OCI-M2 (cell line): ENCODE measurements around the gene SLC16A7.

Experiments
- DNase-seq: peaks from one replicate; lab custom pipeline; 2025; ENCODE audit not compliant: unreplicated experiment; lab: John Stamatoyannopoulos, UW

SLC16A7 gene

DNA sequence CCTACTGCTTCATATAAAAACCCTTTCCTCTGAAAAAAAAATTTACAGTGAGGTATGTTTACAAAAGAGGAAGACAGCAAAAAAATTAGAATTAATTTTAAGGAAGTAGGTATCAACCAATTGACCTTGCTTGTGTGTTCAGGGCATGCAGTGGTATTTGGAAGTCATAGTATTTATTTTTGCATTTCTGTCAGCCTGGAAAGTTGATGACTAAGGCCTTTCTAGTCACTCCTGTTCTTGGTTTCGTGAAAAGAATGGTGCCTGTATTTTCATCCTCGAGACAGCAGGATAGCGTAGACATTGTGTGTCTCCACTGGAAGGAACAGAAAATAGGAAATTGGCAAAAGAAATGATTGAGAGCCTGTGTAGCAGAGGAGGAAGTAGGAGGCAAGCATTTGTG is 24.5 kb downstream of the SLC16A7 start:
- DNase-seq = no peak

DNA sequence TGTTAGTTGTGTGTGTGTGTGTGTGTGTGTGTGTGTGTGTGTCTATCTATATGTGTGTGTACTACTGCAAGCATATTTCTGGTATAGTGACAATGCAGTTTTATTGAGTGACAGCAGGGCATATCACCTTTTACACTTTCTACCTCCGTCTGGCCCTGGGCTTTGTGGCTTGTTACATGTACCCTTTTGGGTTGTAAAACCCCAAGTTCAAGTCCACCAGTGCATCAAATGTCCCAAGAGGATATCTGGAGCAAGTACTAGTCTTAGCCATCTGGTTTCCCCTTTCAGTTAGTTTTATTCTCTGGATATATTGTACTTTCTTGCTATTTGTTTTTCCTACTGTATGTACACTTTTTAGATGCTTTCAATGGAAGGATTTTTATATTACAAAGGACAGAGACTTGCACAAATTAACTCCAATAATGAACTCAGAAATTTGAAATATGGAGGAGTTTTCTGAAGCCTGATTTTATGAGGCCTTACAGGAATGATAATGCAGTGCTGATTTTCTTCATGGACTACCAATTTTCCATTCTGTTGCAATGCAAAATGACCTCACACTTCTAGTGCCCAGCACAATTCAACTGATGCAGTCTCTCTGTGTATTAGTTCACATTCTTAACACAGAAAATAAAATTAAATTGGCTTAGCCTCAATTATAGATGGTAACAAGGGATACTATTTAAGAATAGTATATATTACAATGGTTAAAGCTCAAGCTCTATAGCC is 29.1 kb downstream of the SLC16A7 start:
- DNase-seq = no peak

DNA sequence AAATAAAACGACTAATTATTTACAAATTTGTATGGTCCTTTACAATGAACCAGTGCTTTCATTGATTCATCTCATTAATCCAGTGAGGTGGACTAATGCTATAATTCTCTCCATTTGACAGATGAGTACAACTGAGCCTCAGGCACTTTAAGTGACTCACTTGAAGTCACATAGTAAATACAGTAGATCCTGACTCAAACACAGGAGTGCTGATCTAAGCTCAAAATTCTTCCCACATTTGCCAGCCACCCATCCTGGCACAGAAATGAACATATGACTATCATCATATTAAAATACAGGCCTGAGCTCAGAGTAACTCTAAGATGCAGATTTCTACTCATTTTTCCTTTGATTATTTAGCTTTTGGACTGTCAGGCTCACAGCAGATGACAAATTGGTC is 30.6 kb downstream of the SLC16A7 start:
- DNase-seq = no peak

DNA sequence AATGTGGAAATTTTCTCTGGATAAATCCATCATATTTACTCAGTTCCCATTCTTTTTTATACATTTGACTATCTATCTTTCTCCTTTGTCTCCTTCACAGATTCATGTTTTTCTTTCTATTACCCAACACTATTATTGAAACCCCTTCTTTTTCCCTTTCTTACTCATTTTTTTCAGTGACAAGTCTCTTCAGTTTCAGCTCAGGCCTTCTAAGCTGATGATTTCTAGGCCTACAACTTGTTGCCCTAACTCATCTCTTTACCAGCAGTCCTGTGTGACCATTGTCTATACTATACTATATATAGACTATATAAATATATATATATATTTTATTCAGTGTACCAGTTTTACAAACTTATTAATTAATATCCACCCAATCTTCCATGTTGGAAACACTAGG is 31.8 kb downstream of the SLC16A7 start:
- no peak for DNase-seq

DNA sequence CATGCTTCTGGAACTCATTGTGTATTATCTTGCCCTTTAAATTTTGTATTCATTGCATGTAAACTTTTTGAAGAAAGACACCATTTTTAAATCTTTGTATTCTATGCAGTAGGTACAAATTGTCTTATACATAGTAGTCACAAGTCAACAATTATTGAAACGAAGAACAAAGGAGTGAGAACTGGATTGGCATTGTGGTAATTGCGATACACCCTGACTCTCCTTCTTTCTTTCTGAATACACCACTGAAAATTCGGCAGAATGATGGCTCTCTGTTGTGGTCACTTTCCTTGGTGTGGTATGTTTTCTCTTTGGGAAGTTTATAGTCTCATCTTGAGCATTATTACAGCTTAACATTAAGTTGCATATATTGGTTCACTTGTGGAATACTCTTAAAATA is 34.1 kb downstream of the SLC16A7 start:
- no peak for DNase-seq

DNA sequence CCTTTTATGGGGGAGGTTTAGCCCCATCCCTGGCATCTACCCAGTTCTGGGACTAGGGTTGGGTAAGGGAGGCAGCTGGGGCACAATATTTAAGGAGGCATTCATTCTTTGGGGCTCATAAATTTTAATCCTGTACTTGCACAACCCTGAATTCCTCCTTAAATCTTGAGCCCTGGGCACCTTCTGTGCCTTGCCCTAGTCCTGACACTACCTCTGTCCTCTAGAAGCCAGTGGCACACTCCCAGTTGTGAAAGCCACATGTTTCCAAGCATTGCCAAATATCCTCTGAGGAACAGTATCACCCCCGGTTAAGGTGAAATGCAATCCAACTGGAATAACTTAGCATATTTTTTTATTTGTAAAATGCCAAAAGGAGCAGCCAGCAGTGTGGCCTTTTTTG is 36.6 kb downstream of the SLC16A7 start:
- no peak for DNase-seq

DNA sequence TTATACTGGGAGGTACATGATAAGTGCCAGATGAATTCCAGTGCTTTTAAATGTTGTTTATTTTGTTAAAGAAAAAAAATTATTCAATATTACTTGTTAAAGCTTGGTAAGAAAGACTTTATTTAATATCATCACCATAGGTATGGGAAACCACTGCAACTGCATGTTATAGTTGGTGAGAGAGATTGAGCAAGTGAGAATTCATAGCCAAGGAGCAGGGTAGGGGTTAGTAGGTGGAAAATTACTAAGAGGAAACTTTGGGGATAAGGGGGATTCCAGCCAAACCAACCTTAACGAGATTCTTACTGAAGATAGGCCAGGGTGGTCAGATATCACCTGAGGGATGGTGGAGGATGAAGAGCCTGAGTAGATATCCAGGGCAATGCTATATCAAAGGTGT is 38.4 kb downstream of the SLC16A7 start:
- no peak for DNase-seq

DNA sequence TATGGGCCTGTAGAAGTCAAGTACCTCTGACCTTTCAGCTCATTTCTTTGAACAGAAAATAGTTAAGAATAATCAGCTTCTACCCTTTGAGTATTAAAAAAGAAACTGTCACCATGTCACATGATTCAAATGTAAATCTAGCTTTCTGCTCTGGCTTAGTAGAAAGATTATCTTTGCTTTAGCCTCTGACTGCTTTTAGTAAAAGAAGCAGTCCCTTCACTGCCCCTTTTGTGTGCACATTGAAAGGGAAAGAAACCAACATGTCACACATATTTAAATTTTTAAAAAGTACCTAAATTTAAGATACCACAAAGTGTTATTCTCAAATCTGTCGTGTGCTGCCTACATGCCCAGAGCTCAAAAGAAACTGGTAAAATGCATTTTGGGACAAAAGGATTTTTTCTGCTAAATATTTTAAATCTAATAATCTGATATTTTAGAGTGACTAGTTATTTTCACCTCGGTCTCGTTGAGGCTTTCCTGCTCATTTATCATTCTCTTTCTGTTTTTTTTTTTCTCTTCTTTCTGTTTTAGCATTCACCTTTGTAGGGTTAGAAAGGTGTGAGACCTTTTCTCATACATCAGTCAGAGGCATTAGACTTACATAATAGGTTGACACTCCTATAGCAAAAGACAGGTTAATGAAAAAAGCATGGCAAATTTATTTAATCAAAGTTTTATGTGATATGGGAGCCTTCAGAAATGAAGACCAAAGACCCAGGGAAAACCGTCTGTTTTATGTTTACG is 41.3 kb downstream of the SLC16A7 start:
- no peak for DNase-seq

DNA sequence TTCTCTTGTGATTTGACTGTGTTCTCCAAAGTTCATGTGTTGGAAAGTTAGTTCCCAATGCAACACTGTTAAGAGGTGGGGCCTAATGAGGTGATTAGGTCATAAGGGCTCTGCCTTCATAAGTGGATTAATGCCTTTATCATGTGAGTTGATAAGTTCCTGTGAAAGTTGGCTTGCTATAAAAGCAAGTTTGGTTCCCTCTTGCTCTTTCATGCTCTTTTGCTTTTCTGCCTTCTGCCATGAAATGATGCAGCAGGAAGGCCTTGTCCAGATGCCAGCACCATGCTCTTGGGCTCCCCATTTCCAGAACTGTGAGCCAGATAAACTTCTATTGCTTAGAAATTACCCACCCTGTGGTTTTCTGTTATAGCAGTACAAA is 41.9 kb downstream of the SLC16A7 start:
- DNase-seq = no peak

DNA sequence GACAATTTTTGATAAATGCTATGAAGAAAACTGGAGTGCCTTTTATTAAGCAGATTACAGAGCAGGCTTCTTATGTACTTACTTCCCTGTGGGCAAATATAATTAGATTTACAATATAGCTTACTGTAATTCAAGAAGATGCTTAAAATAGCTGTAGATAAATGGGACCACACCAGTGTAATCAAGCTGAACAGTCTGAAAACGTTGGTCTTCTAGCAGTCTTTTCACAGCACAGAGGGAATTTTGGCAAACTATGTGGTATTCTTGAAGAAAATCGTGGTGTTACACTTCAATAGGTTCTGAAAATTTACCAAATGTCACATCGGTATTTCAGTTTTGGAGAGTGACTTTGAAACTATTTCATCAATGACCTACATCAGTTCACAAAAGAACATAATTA is 47.7 kb downstream of the SLC16A7 start:
- no peak for DNase-seq

DNA sequence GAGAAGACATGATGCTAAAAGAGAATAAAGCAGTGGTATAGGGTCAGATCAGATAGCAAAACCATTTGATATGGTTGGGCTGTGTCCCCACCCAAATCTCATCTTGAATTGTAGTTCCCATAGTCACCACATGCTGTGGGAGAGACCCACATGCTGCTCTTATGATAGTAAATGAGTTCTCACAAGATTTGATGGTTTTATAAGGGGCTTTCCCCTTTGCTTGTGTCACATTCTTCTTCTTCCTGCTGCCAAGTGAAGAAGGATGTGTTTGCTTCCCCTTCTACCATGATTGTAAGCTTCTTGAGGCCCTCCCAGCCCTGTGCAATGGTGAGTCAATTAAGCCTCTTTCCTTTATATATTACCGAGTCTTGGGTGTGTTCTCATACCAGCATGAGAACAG is 49.4 kb downstream of the SLC16A7 start:
- no peak for DNase-seq

DNA sequence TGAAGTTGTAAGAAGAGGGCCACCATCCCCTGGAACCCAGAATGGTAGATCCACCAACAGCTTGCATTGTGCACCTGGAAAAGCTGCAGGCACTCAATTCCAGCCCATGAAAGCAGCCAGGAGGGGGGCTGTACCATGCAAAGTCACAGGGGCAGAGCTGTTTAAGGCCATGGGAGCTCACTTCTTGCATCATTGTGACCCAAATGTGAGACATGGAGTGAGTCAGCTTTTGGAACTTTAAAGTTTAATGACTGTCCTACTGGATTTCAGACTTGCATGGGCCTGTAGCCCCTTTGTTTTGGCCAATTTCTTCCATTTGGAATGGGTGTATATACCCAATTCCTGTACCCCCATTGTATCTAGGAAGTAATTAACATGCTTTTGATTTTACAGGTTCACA is 50.8 kb downstream of the SLC16A7 start:
- no peak for DNase-seq

DNA sequence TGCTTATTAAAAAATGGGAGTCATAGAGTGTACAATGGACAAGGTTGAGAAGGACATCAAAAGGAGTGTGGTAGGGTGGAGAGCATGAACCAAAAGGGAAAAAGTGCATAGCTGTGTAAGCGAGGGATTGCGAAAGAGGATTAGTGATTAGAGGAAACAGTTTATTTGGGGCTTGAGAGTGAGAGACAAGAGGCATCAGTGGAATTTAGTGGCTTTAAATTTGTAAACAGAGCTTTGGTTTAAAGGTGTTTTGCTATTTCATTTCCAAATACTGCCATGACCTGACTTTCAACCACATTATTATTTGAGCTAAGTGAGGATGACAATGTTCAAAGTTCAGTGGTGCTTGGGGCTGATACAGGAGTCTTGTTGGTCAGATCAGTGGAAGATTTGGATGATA is 53.4 kb downstream of the SLC16A7 start:
- DNase-seq = no peak

DNA sequence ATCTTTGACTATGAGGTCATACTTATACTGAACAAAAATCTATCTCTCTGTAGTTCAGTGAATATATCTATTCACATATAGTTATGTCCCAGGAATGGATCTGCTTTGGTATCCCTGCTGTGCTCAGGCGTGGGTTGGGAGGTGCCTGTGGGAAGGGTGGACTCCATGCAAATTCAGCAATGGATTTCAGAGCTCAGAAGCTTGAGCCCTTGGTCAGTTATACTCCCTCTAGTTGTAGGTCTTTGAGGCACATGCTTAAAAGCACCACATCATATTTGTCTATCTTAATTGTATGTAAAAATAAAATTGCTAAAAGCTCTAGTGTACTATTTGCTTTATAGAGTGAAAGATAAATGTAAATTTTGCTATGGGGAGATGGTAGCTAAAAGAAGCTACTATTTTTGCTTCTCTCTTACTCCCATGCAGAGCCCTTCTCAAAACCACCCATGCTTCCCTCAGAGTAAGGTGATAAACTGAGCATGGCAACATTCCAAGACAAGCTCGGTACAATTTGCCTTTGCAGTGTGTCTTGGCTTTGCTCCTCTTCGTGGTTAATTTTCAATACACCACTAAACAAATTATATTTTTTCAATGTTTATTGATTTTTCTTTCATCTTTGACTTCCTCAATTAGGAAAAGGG is 54.9 kb downstream of the SLC16A7 start:
- no peak for DNase-seq

DNA sequence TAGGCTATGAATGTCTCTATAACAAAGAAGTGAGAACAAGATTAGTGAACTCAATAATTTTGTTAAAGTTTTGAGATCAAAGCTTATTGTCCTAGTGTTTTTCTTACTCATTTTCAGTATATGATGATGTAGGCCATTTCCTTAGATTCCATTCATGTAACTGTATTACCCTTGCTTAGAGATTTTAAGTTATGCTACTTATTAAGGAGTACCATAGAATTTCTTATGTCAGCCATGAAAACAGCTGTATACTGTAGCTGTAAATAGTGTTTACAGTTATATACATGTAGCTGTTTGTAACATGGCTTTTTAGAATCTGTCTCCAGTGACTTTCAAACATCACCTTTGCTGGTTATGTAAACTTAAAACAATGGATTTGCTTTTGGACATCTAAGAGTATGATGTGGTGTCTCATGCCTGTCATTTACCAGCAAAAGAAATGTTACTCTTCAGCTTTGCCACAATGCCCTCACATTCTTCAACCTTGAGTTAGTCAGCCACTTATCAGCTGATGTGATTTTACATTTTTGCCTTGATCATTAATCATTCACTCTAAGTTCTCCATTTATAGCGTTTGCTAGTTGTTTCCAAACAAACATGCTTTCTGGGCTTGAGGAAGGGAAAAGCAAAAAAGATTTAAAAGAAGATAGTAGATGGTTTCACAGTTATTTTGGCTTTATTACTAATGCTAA is 55.5 kb downstream of the SLC16A7 start:
- no peak for DNase-seq

DNA sequence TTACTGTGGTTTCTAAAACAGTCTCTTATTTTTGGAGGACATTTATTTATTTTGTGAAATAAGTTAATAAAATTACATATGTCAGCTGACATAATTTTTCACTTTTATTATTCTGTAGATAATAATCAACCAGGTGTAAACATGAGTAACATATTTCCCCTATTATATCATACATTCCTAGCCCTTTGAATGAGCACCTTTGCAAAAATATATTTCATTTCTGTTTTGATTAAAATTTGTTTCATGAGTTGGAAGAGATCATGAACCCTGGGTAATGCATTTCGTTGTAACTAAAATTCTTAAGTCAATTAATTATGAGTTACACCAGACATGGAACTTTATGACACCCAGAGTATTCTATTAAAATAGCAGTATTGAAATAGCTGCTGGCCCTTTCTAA is 56.3 kb downstream of the SLC16A7 start:
- no peak for DNase-seq

DNA sequence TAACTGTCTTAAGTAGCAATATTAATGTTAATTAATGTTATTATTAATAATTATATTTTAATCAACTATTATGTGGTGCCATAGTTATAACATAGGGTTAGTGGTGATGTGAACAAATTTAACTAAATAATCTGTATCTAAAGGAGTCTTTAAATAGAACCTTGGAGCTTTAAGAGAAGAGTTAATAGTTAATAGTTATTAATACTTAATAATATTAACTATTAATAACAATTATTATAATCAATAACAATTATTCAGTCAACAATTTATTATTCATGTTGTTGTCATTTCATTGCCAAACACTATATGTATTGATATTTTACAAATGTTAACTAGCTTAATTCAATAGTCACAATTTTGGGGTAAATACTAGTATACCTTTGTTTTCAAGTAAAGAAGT is 58.2 kb downstream of the SLC16A7 start:
- no peak for DNase-seq

DNA sequence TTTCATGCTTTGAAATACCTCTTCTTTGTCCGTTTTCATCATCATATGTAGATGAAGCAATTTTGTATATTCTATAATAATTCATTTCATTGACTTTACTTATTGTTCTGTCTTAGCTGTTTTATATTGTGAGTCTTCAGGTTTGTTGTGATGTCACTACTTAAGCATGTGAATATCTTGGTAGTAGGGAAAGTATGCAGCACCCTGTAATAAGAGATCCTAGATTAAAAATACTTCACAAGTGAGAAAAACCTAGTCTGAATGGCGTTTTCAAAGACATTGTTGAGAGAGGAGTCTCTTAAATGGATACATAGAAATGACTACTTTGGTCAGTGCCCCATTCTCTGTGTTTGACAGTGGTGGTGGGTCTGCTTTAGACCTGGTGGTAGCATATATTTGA is 61.4 kb downstream of the SLC16A7 start:
- no peak for DNase-seq

DNA sequence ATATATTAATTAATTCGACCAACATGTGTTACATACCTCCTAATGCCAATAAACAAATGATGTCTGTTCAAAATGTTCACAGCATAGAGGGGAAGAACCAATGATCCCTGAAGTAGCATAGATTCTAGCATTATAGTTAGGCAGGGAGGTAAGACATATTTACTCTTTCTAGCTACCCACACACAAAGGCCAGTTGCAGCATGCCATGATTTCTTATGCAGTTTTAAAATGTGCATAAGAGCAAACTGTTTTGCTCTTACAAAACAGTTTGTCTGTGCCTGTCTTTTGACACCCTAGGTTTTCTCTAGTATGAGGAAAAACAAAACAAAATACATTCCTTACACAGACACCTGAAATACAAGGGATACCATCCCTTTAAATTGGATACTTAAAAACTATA is 61.9 kb downstream of the SLC16A7 start:
- DNase-seq = no peak

DNA sequence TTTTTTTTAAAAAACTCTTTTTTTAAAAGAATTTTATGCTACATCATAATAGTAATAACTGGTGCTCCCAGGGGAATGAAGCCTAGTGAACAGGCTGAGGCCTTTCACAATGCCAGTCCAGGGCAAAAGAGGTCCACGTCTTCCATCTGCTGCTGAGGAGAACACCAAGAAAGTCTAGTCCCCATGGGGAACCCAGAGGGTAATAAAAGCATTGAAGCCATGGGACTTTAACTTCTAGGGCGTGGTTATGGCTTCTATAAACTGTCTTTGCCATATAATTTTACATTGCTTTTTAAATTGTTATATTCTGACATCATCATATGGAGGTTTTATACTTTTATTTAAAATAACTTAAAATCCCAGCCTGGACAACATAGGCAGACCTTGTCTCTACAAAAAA is 64.3 kb downstream of the SLC16A7 start:
- DNase-seq = no peak

DNA sequence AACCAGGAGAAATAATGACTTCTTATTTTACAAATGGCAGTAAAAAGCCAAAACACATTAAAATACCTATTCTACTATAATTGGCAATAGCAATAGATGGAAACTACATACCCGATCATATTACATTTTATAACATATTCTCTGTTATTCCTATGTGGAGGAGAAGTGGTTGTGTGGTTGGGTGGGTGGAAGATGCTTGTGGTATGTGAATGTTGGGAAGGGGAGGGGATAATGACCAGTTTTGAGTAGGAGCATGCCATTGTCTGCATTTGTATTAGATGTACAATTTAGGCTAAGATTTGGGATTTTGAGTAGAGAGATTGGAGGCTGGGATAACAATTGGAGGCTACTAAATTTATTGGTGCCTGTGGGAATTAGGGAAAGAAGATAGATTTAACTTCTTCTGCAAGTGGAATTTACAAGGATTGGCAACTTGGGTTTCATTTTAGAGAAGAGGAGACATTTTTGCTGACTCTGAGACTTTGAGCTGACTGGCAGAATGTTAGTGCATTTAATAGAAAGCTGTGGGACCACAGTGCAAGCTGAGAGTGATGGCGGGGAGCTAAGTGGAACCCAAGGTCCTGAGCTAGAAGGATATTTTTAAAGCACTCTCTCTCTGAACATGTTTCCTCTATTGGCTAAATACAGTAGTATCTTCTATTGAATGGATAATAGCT is 65.2 kb downstream of the SLC16A7 start:
- no peak for DNase-seq
